Measurements from ENCODE around the gene CRK. TPM values are rescaled to one million over a fixed set of nuclear protein-coding genes. Genes with fewer than 3 reads are reported as not detected.
"Not testable (repeated sequence)": the region's sequence is repeated elsewhere in the genome, so short reads cannot be mapped to it uniquely, and the experiment has no call there.

The CRK gene
- total and polyA plus RNA-seq, 7 donors = 26.4 to 60.4 (median 34.7) TPM

DNA sequence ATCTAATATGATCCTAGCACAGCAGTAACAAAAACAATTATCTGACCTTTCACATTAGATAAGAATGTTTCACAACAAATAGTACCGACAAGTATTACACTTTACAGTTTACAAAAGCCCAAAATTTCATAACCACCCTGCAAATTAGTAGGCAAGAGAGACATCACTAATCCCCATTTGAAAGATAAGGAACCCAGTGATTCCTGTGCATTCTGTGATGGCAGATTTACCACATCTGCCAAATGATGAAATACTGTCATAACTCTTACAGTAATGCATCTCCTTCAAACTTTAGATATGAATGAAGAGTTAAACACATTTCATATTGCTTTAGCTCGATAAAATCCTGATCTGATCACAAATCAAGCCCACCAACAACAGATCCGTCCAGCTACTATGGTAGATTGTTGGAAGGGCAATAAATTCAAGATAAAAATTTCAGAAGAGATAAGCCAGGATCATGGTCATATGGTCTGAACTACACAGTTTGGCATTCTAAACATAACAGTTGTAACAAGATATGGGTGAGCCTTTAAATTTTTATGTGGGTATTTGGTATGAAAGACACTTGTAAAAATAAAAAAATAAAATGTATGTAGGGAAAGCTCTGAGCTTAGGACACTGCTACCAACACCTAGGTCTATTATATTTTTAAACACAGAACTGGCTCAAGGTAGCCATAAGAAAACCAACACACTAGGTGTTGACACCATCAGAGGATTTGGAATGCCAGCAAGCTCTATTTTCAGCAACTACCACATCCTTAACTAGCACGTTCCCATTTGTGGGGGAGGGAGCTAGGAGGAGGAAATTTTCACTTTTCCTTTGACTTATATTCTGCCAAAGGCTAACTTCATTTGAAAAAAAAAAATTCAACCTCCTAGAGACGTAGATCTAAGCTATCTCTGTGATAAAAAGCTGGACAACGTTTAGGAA is 65.3 kb downstream of the CRK start:
- WGBS, 3 donors = 5 to 15% (median 10%) methylated on average over 6 of the region's 6 CpGs
- H3K4me1 ChIP-seq = peaks cover 78% of the 10 kb centered on the region
- ATAC-seq = peak; percentile 81 to 95 (median 87)
- intact Hi-C loops (cut with DNase I) = loop anchor here in 1 of 2 donors (10.0 kb wide), 1 partner anchor 64 kb away; the partner anchor contains the start of gene CRK
- no peaks in the 10 kb centered on the region for H3K9me3 ChIP-seq
- no peak for DNase-seq
- H3K4me3 ChIP-seq = peak overlapping the region; percentile 50
- TF ChIP-seq, protein P1, sequence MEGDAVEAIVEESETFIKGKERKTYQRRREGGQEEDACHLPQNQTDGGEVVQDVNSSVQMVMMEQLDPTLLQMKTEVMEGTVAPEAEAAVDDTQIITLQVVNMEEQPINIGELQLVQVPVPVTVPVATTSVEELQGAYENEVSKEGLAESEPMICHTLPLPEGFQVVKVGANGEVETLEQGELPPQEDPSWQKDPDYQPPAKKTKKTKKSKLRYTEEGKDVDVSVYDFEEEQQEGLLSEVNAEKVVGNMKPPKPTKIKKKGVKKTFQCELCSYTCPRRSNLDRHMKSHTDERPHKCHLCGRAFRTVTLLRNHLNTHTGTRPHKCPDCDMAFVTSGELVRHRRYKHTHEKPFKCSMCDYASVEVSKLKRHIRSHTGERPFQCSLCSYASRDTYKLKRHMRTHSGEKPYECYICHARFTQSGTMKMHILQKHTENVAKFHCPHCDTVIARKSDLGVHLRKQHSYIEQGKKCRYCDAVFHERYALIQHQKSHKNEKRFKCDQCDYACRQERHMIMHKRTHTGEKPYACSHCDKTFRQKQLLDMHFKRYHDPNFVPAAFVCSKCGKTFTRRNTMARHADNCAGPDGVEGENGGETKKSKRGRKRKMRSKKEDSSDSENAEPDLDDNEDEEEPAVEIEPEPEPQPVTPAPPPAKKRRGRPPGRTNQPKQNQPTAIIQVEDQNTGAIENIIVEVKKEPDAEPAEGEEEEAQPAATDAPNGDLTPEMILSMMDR (IDR thresholded peaks at IDR 0.05) = no peak
- no peaks in the 10 kb centered on the region for H3K27me3 ChIP-seq (ENCODE audit: insufficient read depth in 3 of 3, low read length in 2 of 3)
- H3K36me3 ChIP-seq (ENCODE audit: insufficient read depth in 1 of 2, low read depth in 1 of 2) = peaks cover 0 to 3% of the 10 kb centered on the region in 2 donors
- peak overlapping the region; percentile 95 for H3K27ac ChIP-seq

DNA sequence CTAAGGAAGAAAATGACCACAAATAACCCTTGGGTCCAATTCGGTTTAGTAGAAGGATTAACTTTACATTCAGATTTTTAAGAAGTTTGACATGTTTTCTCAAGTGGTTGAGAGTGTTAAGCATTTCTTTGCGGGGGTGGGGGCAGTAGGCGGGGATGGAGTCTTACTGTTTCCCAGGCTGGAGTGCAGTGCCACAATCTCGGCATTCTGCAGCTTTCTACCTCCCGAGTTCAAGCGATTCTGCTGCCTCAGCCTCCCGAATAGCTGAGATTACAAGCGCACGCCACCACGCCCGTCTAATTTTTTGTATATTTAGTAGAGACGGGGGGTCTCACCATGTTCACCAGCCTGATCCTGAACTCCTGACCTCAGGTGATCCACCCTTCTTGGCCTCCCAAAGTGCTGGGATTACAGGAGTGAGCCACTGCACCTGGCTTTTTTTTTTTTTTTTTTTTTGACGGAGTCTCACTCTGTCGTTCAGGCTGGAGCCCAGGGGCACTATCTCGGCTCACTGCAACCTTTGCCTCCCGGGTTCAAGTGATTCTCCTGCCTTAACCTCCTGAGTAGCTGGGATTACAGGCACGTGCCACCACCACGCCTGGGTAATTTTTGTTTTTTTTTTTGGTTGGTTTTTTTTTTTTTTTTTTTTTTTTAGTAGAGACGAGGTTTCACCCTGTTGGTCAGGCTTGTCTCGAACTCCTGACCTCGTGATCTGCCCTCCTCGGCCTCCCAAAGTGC is 68.4 kb downstream of the CRK start:
- 44 to 75% (median 53%) methylated on average over 21 to 22 of the region's 22 CpGs for WGBS, 3 donors
- intact Hi-C loops (cut with DNase I) = not testable (repeated sequence)

DNA sequence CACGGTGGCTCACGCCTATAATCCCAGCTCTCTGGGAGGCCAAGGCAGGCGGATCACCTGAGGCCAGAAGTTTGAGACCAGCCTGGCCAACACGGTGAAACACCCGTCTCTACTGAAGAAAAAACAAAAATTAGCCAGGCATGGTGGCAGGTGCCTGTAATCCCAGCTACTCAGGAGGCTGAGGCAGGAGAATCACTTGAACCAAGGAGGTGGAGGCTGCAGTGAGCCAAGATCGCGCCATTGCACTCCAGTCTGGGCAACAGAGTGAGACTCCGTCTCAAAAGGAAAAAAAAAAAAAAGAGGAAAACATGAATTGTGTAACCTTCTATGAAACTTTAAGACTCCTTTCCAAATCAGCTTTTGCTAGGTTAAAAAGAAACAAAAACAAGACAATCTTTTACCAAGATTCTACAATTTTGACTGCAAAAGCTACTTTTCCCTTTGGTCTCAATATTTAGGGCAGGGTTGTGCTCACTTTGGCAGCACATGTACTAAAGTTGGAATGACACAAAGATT is 69.3 kb downstream of the CRK start:
- Histone ChIP-seq H3K27ac (peak overlapping the region; percentile 51), H3K4me1 (peaks cover 75% of the 10 kb centered on the region)
- ATAC-seq; H3K36me3 ChIP-seq (ENCODE audit: insufficient read depth in 1 of 2, low read depth in 1 of 2); DNase-seq; H3K27me3 ChIP-seq (ENCODE audit: insufficient read depth in 3 of 3, low read length in 2 of 3); H3K4me3 ChIP-seq; intact Hi-C loops (cut with DNase I); H3K9me3 ChIP-seq: not testable (repeated sequence)
- WGBS, 3 donors = 64 to 83% (median 65%) methylated on average over 8 of the region's 8 CpGs

More for the DNA sequence above, 68.4 kb downstream of the CRK start:
- not testable (repeated sequence) for H3K27me3 ChIP-seq (ENCODE audit: insufficient read depth in 3 of 3, low read length in 2 of 3); H3K4me3 ChIP-seq; H3K36me3 ChIP-seq (ENCODE audit: insufficient read depth in 1 of 2, low read depth in 1 of 2); ATAC-seq; DNase-seq; H3K9me3 ChIP-seq
- Histone ChIP-seq H3K4me1 (peaks cover 82% of the 10 kb centered on the region), H3K27ac (peak overlapping the region; percentile 51)

DNA sequence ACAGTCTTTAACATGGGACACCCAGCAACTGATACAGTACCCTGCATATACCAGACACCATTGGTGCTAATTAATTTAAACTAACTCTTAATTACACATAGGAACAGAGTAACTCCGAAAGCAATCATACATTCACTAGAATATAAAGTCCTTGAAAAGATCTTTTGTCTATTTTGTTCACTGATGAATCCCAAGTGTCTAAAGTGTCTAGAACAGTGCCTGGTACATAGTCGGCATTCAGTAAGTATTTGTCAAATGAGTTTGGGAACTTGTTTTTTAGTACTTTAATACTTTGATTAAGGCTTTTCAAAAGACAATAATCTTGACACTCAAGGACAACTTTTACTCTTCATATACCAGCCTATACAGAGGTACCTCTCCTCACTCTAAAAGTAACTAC is 69.8 kb downstream of the CRK start:
- TF ChIP-seq, protein P1 (IDR thresholded peaks at IDR 0.05) = no peak
- WGBS, 3 donors = 74 to 83% (median 77%) methylated on average over 2 of the region's 2 CpGs
- Histone ChIP-seq H3K4me1 (peaks cover 75% of the 10 kb centered on the region), H3K9me3 (no peaks in the 10 kb centered on the region), H3K27me3 (ENCODE audit: insufficient read depth in 3 of 3, low read length in 2 of 3) (no peaks in the 10 kb centered on the region), H3K36me3 (ENCODE audit: insufficient read depth in 1 of 2, low read depth in 1 of 2) (no peaks in the 10 kb centered on the region), H3K27ac (peak overlapping the region; percentile 51), H3K4me3 (no peak overlapping the region)
- ATAC-seq (no peak), DNase-seq (no peak)
- intact Hi-C loops (cut with DNase I) = no loop called here

DNA sequence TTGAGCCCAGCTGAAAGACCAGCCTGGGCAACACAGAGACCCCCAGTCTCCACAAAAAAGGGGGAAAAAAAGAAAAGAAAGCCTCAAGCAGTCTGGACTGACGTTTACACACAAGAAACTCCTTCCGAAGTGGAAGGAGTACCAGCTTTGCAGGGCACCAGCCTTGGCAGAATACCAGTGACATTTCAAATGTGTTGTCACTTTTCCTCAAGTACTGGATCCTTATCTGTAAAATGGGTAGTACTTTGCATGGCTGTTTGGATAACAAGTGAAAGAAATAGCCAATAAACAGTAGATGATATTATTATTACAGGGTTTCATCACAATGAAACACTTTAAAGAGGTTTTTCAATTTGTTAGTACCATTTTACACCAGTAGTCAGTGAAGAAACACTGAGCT is 70.2 kb downstream of the CRK start:
- Histone ChIP-seq H3K27ac (peak overlapping the region; percentile 51), H3K27me3 (ENCODE audit: insufficient read depth in 3 of 3, low read length in 2 of 3) (no peaks in the 10 kb centered on the region), H3K4me1 (peaks cover 75% of the 10 kb centered on the region), H3K4me3 (no peak overlapping the region), H3K9me3 (no peaks in the 10 kb centered on the region), H3K36me3 (ENCODE audit: insufficient read depth in 1 of 2, low read depth in 1 of 2) (no peaks in the 10 kb centered on the region)
- DNase-seq = no peak
- 13 to 39% (median 24%) methylated on average over 2 of the region's 2 CpGs for WGBS, 3 donors
- intact Hi-C loops (cut with DNase I) = no loop called here
- ATAC-seq = no peak
- TF ChIP-seq, protein P1 (IDR thresholded peaks at IDR 0.05) = no peak
